Activated CD4-positive, alpha-beta T cell treated with anti-CD3 and anti-CD28 coated beads for 48 hours (primary cell): ENCODE data around the gene CHD2.

Source experiments
- DNase-seq: peaks from one replicate; pipeline ENCODE4 v3.0.0-alpha.2; 2020

The CHD2 gene

GRCh38 chr15:93072411-93073394, 172.6 kb downstream of the CHD2 start:
- no peak for DNase-seq

GRCh38 chr15:93073465-93073952, 173.4 kb downstream of the CHD2 start:
- DNase-seq, result no peak

- no peak for DNase-seq
Observed at GRCh38 chr15:93074599-93074998, 174.5 kb downstream of the CHD2 start.

GRCh38 chr15:93076217-93076616, 176.1 kb downstream of the CHD2 start:
- DNase-seq, result no peak

GRCh38 chr15:93076875-93077274, 176.8 kb downstream of the CHD2 start:
- DNase-seq, result no peak
